Measurements from ENCODE around the gene ADGRV1.

DNA sequence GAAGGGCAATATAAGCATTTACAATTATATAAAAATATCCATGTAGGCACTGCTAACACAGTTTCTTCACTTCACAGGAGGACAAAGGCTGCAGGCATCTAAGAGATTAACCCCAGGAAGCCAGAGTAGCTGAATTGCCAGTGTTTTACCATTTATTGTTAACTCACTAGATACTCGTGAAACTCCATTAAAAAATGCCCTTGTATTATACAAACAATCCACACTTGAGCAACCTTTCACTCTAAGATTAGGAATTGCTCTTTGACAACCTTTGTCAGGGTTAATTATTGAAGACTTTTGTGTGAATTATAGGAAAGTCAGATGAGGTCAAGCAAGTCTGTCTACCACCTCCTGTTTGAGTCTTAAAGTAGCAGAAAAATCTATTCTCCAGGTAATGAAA is 317.8 kb downstream of the ADGRV1 start:
- TF ChIP-seq CTCF (conservative IDR thresholded peaks at IDR 0.05; ENCODE audit: low read length) (no peak), EZH2phosphoT487 (IDR thresholded peaks at IDR 0.05; ENCODE audit: borderline replicate concordance, low read depth, low read length) (no peak)
